Nephron (organoid): ENCODE results near the gene PDE3A.

Source experiments
- H3K27ac Mint-ChIP-seq, 3 experiments: 2 replicates each; pipeline ENCODE4 v1.8.0; 2020; ENCODE audit warnings: mixed read lengths in 3 of 3, mild to moderate bottlenecking in 2 of 3, moderate library complexity in 1 of 3
- H3K27me3 Mint-ChIP-seq: 2 replicates; pipeline ENCODE4 v1.8.0; 2021; ENCODE audit warnings: low read depth, mild to moderate bottlenecking, moderate library complexity, mixed read lengths
- H3K36me3 Mint-ChIP-seq: 2 replicates; pipeline ENCODE4 v1.8.0; 2020; ENCODE audit warnings: low read depth, mixed read lengths
- H3K4me1 Mint-ChIP-seq: 2 replicates; pipeline ENCODE4 v1.8.0; 2020; ENCODE audit warnings: mixed read lengths
- H3K4me3 Mint-ChIP-seq, 3 experiments: 2 replicates each; pipeline ENCODE4 v1.8.0; 2020; ENCODE audit warnings: mild to moderate bottlenecking in 3 of 3, mixed read lengths in 3 of 3, moderate library complexity in 2 of 3
- H3K9me3 Mint-ChIP-seq: 2 replicates; pipeline ENCODE4 v1.8.0; 2020; ENCODE audit warnings: mixed read lengths
- CTCF ChIP-seq, 3 experiments: fragments of 200-600 bp; sonication (generic); IDR thresholded peaks; one replicate each; pipeline ENCODE4 v1.5.0; 2021; ENCODE audit warnings: antibody characterized with exemption in 3 of 3; ENCODE audit not compliant: unreplicated experiment in 3 of 3

The PDE3A gene

GRCh38 chr12:20491290-20491689 lies 123.0 kb downstream of the PDE3A start:
- no peaks in the 10 kb centered on the region for H3K9me3 Mint-ChIP-seq
- no peaks in the 10 kb centered on the region for H3K36me3 Mint-ChIP-seq
- H3K27me3 Mint-ChIP-seq = no peaks in the 10 kb centered on the region
- H3K4me3 Mint-ChIP-seq = no peak overlapping the region
- H3K4me1 Mint-ChIP-seq = no peaks in the 10 kb centered on the region
- H3K27ac Mint-ChIP-seq = no peak overlapping the region
- TF ChIP-seq CTCF (IDR thresholded peaks at IDR 0.05; ENCODE audit: unreplicated experiment in 3 of 3) = no peak

- no peaks in the 10 kb centered on the region for H3K27me3 Mint-ChIP-seq
- H3K36me3 Mint-ChIP-seq = no peaks in the 10 kb centered on the region
- H3K27ac Mint-ChIP-seq = no peak overlapping the region
- no peak for TF ChIP-seq CTCF (IDR thresholded peaks at IDR 0.05; ENCODE audit: unreplicated experiment in 3 of 3)
- no peaks in the 10 kb centered on the region for H3K4me1 Mint-ChIP-seq
- no peak overlapping the region for H3K4me3 Mint-ChIP-seq
- no peaks in the 10 kb centered on the region for H3K9me3 Mint-ChIP-seq
Observed at GRCh38 chr12:20492251-20492760, 124.0 kb downstream of the PDE3A start.

GRCh38 chr12:20493934-20494333 lies 125.6 kb downstream of the PDE3A start:
- H3K4me3 Mint-ChIP-seq = no peak overlapping the region
- H3K27ac Mint-ChIP-seq = no peak overlapping the region
- TF ChIP-seq CTCF (IDR thresholded peaks at IDR 0.05; ENCODE audit: unreplicated experiment in 3 of 3) = no peak
- no peaks in the 10 kb centered on the region for H3K36me3 Mint-ChIP-seq
- H3K27me3 Mint-ChIP-seq = no peaks in the 10 kb centered on the region
- H3K9me3 Mint-ChIP-seq = no peaks in the 10 kb centered on the region
- H3K4me1 Mint-ChIP-seq = no peaks in the 10 kb centered on the region

- no peaks in the 10 kb centered on the region for H3K4me1 Mint-ChIP-seq
- H3K27ac Mint-ChIP-seq = no peak overlapping the region
- H3K36me3 Mint-ChIP-seq = no peaks in the 10 kb centered on the region
- no peak for TF ChIP-seq CTCF (IDR thresholded peaks at IDR 0.05; ENCODE audit: unreplicated experiment in 3 of 3)
- no peaks in the 10 kb centered on the region for H3K9me3 Mint-ChIP-seq
- H3K4me3 Mint-ChIP-seq = no peak overlapping the region
- H3K27me3 Mint-ChIP-seq = no peaks in the 10 kb centered on the region
Observed at GRCh38 chr12:20494851-20495250, 126.5 kb downstream of the PDE3A start.

- no peak for TF ChIP-seq CTCF (IDR thresholded peaks at IDR 0.05; ENCODE audit: unreplicated experiment in 3 of 3)
- Mint-ChIP-seq H3K27ac (no peak overlapping the region), H3K4me3 (no peak overlapping the region), H3K9me3 (no peaks in the 10 kb centered on the region), H3K36me3 (no peaks in the 10 kb centered on the region), H3K4me1 (no peaks in the 10 kb centered on the region), H3K27me3 (no peaks in the 10 kb centered on the region)
Observed at GRCh38 chr12:20495997-20496396, 127.7 kb downstream of the PDE3A start.

- Mint-ChIP-seq H3K36me3 (no peaks in the 10 kb centered on the region), H3K27ac (no peak overlapping the region), H3K4me1 (no peaks in the 10 kb centered on the region), H3K27me3 (no peaks in the 10 kb centered on the region), H3K4me3 (no peak overlapping the region), H3K9me3 (no peaks in the 10 kb centered on the region)
- TF ChIP-seq CTCF (IDR thresholded peaks at IDR 0.05; ENCODE audit: unreplicated experiment in 3 of 3) = no peak
Observed at GRCh38 chr12:20497707-20498106, 129.4 kb downstream of the PDE3A start.
